HG02885 (cell line): ENCODE results near the gene TNFSF13B.
"Not testable (repeated sequence)": the region's sequence is repeated elsewhere in the genome, so short reads cannot be mapped to it uniquely, and the experiment has no call there.

Source experiments
- ATAC-seq: cut with Tn5 transposase; IDR thresholded peaks from one replicate; pipeline ENCODE4 v1.9.1; 2021; ENCODE audit warnings: mild to moderate bottlenecking; ENCODE audit not compliant: unreplicated experiment, poor library complexity

The TNFSF13B gene

GRCh38 chr13:108269601-108270328 lies at the start of gene TNFSF13B:
Gene TNFSF13B, plus strand, starts transcription at chr13:108269718. Its CDS starts 178 bp downstream, at chr13:108269896.
- ATAC-seq, result peak; percentile 69

GRCh38 chr13:108220041-108220440 lies 49.5 kb upstream of the TNFSF13B start:
- ATAC-seq, result no peak

GRCh38 chr13:108223687-108224503 lies 45.6 kb upstream of the TNFSF13B start:
- ATAC-seq, result no peak

GRCh38 chr13:108225440-108225839 lies 44.1 kb upstream of the TNFSF13B start:
- ATAC-seq, result peak; percentile 59

DNA sequence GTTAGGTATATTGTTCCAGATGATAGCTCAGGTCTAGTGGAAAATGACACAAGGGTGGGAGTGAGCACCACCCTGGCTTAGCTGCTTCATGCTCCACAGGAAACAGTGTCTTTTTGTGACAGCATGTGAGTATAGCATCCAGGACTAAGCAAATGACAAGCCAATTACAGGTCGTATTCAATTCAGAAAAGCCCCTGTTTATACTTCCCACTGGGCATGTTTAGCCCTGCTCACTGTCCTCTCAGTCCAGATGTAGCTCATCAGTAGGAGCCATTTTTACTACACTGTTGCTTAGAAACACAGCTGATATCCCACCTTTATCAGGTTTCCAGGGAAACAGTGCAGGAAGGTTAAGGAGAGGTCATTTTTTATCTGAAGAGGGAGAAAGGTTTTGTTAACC lies 43.3 kb upstream of the TNFSF13B start:
- ATAC-seq, result peak; percentile 37

DNA sequence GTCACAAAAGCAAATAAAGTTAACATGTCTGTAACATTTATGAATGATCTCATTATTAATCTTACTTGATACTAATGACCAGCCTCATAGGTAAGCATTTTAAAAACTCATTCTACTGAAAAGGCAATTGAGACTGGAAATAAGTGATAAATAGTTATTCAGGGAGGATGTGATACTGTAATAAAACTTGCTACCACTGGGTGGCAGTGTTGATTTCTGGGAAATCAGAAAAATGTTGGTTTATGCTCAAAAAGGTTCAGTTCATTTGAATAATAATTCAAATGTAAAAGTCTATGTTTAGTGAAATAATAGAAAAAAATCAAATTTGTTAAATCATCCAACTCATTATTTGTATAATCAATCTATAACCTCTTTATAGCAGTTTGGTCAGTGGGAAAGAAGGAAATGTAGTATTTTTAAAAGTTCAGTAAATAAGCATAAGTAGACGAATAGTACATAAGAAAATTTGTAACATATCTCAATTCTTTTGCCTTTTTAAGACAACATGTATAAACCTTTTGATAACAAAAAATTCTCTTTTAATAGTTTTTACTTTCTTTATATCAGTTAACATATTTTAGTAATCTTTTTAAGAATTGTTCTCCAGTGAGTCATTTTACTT lies 41.8 kb upstream of the TNFSF13B start:
- ATAC-seq, result peak; percentile 31

DNA sequence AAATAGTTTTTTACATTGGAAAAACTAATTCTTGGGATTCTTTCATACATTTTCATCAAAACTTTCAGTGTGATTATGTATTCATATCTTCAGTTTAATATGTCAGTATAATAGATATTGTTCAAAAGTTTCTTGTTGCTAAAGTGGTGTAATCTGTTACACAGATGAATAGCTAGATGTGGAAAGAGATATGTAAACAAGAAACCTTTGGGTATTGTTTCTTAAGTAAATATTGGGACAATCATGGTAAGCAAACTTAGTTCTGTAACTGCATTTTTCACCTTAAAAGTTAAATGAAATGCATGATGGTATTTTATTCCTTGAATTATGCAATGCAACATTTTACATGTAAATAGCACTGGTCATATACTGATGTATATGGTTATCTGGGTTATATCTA lies 39.1 kb upstream of the TNFSF13B start:
- no peak for ATAC-seq

DNA sequence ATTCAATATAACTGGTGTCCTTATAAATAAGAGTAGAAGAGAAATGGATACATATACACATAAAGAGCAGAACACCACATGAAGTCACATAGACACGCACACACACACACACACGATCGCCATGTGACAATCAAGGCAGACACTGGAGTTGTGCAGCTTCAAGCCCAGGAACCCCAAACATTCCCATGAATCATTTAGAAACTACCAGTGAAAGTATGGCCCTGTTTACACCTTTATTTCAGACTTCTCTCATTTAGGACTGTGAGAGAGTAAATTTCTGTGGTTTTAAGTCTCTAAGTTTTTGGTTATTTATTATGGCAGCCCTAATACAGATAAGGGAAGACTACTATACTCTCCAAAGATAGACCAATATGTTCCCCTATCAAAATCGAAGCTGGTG lies 20.4 kb upstream of the TNFSF13B start:
- ATAC-seq, result peak; percentile 76

GRCh38 chr13:108257248-108257647 lies 12.3 kb upstream of the TNFSF13B start:
- ATAC-seq, result no peak

- no peak for ATAC-seq
These were observed 5.7 kb upstream of the TNFSF13B start for GRCh38 chr13:108263621-108264355.

DNA sequence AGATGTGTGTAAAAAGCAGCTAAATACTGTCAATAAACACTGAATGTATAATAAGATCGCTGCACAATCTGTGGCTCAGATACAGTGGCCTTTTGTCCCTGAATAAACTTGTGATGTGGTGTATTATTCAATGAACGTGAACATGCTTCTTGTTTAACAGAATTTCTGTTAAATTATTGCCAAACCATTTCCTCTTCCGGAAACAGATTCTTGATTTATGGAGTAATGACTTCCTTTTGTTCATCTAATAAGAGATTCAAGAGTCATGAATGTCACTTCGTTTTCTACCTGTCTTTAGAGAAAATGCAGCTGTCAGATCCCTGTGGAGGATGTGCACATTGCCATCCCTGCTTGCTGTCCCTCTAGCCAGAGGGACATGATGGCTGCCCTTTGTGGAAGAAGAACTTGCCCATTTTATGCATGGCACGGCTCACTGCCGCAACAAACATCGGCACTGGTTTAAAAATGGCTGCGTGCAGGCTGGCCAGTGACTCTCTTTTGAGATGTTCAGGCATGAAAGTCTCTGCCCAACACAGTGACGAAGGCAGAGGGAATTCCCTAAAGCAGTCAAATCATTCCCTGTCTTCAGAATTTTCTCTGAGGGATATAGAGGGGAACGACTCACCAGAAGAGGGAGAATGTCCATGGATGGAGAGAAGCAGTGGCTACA lies 3.1 kb upstream of the TNFSF13B start:
- no peak for ATAC-seq

DNA sequence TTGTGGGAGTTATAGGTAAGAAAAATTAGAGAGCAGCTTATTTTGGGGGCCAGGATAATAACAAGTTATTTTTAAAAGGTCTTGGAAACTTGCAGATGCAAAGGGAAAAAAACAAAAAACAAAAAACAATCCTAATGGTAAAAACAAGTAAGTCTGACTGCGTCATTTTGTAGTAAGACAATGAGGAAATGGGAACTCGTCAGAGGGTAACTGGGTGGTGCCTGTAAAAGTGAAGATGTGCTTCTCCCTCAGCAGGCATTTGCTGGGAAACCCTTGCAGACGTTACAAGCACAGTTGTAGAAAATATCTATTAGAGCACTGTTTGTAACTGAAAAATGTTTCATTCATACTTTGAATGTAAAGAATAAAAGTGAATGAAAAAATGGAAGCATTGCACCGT lies 2.2 kb upstream of the TNFSF13B start:
- no peak for ATAC-seq

GRCh38 chr13:108267855-108268254 lies 1.7 kb upstream of the TNFSF13B start:
- ATAC-seq, result not testable (repeated sequence)

GRCh38 chr13:108268466-108269112 lies 929 bp upstream of the TNFSF13B start:
- no peak for ATAC-seq

DNA sequence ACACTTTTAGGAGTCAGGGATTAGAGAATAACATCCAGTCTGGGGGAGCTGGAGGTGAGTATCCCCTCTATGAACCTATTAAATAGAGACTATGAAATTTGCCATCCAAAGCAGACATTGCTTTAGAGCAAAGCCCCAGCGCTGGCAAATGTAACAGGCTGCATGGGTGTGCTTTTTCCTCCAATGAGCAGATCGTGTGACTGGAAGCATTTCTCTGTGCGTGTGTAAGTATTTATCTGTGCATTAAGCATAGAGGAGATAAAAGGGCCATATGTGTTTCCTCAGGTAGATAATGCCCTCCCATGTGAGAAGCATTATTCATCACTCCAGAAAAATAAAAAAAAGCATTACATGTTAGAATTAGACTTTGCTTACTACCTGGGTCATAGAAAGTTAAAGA lies 924 bp downstream of the TNFSF13B start:
- peak; percentile 16 for ATAC-seq

- ATAC-seq, result no peak
These were observed 2.8 kb downstream of the TNFSF13B start for GRCh38 chr13:108272333-108272732.

DNA sequence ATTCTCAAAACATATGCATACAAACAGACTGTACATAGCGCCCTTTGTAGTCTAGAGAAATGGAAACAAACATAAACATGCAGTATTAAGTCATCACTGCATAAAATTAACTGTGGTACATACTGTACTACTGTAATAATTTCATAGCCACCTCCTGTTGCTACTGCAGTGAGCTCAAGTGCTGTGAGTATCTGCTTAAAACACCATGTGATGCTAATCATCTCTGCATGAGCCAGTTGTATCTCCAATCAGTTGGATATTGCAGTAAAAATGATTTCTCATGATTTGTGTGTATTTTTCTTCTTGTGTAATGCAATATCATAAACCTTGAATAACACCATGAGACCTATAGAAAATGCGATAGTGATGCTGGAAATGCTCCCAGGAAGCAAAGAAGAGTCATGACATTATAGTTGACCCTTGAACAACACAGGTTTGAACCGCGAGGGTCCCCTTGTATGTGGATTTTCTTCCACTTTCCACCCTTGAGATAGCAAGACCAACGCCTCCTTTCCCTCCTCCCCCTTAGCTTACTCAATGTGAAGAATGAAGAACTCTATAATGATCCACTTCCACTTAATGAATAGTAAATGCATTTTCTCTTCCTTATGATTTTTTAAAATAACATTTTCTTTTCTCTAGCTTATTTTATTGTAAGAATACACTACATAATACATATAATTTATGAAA lies 4.1 kb downstream of the TNFSF13B start:
- no peak for ATAC-seq

GRCh38 chr13:108274718-108275117 lies 5.2 kb downstream of the TNFSF13B start:
- no peak for ATAC-seq

- ATAC-seq, result no peak
These were observed 6.5 kb downstream of the TNFSF13B start for GRCh38 chr13:108276060-108276459.
